ENCODE results near the gene MYADML2.

Gene MYADML2

DNA sequence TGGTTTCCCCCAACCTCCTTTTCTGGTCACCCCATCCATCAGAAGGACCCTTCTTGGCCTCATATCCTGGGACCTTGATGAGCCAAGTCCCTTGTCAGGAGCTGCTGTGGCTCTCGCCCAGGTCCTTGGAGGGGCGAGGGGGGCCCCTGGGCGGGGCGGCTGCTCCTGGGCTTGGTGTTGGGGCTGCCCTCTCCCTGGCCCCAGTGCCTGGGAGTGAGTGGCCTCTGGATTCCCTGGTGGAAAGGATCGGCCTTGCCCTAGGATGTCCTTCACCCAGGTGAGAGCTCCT lies 20.2 kb upstream of the MYADML2 start:
- DNase-seq = no peak
- no peaks in the 10 kb centered on the region for H3K9me3 Mint-ChIP-seq
- peaks cover 22% of the 10 kb centered on the region for H3K27me3 Mint-ChIP-seq
- H3K27ac Mint-ChIP-seq = no peak overlapping the region
- H3K36me3 Mint-ChIP-seq (ENCODE audit: low read depth) = no peaks in the 10 kb centered on the region
- H3K4me1 Mint-ChIP-seq (ENCODE audit: low read depth) = peaks cover 13% of the 10 kb centered on the region
- H3K4me3 Mint-ChIP-seq = peak overlapping the region; percentile 65

DNA sequence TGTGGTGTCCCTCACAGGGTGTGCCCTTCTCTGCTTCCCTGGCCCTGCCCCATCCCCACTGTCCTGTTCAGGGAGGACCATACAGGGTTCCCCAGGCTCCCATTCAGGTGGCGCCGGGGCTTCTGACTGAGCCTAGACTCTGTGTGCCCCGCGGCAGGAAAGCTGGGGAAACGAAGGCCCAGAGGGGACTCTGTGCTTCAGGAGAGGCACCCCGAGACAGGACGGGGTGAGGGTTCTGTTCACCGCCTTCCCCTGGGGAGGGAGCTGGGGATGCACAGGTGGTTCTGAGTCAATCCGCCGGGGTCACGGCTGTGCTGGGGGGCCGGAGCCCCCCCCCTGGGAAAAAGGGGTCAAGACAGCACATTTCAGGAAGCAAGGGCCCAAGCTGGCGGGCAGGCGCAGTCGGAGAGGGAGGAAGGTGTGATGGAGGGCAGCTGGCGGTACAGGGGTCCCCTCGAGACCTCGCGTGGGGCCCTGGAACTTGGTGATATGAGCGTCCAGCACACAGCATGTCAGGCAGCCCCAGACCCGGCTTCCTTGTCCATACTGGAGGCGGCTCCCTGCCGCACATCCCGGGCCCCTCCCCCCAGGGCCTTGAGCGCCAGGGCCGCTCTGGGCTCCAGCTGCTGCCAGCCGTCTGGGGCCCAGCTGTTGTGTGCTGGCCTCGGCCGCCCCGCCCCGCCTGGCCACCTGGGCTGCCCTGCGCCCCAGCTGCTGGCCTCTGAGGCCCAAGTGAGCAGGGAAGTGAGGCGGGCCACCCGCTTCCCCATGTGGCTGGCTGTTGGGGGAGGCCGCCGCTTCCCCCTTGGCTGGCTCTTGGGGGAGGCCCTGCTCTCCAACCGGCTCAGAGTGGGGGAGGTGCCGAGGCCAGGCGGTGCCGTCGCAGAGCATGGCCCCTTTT lies 19.6 kb upstream of the MYADML2 start:
- H3K9me3 Mint-ChIP-seq = no peaks in the 10 kb centered on the region
- DNase-seq = no peak
- H3K36me3 Mint-ChIP-seq (ENCODE audit: low read depth) = no peaks in the 10 kb centered on the region
- peaks cover 13% of the 10 kb centered on the region for H3K4me1 Mint-ChIP-seq (ENCODE audit: low read depth)
- H3K27me3 Mint-ChIP-seq = peaks cover 24% of the 10 kb centered on the region
- no peak overlapping the region for H3K4me3 Mint-ChIP-seq
- no peak overlapping the region for H3K27ac Mint-ChIP-seq

DNA sequence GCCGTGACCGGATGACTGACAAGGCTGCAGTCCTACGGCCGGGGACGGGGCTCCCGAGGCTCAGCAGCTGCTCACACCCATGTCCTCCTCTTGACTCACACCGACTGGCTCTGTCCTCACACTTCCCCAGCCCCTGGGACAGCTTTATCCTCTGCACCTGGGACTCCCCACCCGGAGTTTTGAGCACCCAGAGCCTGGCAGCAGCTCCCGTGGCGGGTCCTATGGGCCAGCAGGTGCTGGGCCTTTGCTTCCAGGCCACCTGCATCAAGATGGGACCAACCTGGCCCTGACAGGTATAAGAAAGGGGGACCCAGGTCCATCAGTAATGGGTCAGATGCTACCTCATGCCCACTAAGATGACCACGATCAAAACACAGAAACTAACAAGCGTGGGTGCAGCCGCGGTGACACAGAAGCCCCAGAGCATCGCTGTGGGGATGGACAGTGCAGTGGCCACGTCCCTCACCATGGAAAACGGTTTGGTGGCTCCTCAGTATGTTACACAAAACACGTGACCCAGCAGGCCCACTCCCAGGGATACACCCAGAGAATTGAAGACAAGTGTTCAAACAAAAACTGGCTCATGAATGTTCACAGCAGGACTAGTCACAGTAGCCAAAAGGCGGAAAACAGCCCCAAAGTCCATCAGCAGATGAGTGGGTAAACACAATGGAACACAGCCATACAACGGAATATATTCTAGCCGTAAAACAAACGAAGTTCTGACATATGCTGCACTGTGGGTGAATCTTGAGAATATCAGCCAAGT lies 17.2 kb upstream of the MYADML2 start:
- no peak overlapping the region for H3K4me3 Mint-ChIP-seq
- peaks cover 27% of the 10 kb centered on the region for H3K27me3 Mint-ChIP-seq
- no peaks in the 10 kb centered on the region for H3K36me3 Mint-ChIP-seq (ENCODE audit: low read depth)
- no peak overlapping the region for H3K27ac Mint-ChIP-seq
- no peak for DNase-seq
- H3K4me1 Mint-ChIP-seq (ENCODE audit: low read depth) = peaks cover 13% of the 10 kb centered on the region
- H3K9me3 Mint-ChIP-seq = no peaks in the 10 kb centered on the region

- Mint-ChIP-seq H3K4me3 (no peak overlapping the region), H3K36me3 (ENCODE audit: low read depth) (no peaks in the 10 kb centered on the region), H3K4me1 (ENCODE audit: low read depth) (peaks cover 4% of the 10 kb centered on the region), H3K9me3 (no peaks in the 10 kb centered on the region), H3K27ac (no peak overlapping the region), H3K27me3 (peaks cover 37% of the 10 kb centered on the region)
- DNase-seq = no peak
Measured at GRCh38 chr17:81962499-81963441, 15.7 kb upstream of the MYADML2 start.

DNA sequence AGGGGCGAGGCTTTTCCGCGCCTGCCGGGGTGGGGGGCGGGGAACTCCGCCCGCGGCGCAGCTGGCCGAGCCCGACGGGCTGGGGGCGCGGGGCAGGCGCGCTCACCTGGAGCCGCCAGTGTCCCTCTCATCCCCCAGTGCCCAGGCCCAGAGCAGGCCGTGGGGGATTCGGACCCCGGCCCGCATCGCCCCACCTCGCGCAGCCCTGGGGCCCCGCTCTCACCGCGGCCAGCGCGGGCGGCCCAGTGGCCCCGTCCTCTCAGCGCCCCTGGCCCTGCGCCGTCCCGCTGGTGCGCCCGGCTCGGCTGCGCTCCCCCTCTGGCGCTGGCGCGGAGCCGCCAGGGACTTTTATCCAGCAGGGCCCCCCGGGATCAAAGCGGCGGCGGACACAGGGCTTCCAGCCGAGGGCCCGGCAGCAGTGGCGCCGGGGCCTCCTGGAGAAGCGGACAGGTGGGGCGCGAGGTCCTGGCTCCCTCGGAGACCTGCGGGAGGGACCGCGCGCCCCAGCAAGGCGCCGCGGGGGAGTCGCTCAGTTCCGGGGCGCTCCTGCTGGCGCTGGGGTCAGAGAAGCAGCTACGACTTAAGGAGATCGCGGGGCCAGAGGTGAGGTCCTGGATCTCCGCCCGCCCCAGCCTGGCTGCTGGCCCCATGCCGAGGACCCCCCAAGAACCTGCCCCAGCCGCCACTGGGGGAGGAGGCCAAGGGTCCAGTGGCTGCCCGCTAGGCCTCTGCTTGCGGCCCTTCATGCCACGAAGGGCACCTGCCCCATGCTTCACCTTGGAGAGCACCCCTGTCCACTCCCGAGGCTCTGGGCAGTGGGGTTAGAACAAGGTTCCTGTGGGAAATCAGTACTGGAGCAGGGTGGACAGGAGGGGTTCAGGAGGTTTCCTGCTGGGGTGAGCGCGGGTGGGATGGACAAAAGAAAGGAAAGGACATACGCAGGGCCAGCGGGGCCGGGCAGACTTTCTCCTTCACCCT lies 14.8 kb upstream of the MYADML2 start:
- H3K9me3 Mint-ChIP-seq = no peaks in the 10 kb centered on the region
- H3K4me1 Mint-ChIP-seq (ENCODE audit: low read depth) = no peaks in the 10 kb centered on the region
- DNase-seq = no peak
- H3K36me3 Mint-ChIP-seq (ENCODE audit: low read depth) = no peaks in the 10 kb centered on the region
- no peak overlapping the region for H3K27ac Mint-ChIP-seq
- H3K27me3 Mint-ChIP-seq = peaks cover 37% of the 10 kb centered on the region
- H3K4me3 Mint-ChIP-seq = no peak overlapping the region

DNA sequence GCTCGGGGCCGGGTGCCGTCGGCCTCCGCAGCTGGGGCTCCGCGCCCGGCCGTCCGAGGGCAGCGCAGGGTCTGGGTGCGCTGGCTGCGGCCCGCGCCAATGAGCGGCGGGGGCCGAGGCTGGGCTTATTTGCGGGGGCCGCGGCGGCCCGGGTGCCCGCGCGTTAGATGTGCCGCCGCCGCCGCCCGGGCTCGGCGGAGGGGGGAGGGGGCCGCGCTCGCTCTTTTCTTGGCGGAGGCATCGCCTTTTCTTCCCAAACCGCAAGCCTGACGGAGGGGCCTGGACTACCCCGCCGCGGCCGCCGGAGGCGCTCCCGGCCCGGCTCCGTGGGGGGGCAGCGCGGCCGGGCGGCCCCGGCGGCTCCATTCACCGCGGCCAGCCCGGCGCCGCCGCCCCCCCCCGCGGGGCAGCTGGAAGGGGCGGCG lies 14.1 kb upstream of the MYADML2 start, which contains the start of gene NOTUM:
Gene NOTUM, minus strand, starts transcription at position 101 of the 425 bp plus-strand sequence. CDS start 278 bp downstream, outside the sequence.
- H3K36me3 Mint-ChIP-seq (ENCODE audit: low read depth) = no peaks in the 10 kb centered on the region
- H3K9me3 Mint-ChIP-seq = no peaks in the 10 kb centered on the region
- H3K4me3 Mint-ChIP-seq = no peak within 1 kb of the TSS
- H3K27me3 Mint-ChIP-seq = peaks cover 37% of the 10 kb centered on the region
- no peak within 1 kb of the TSS for H3K27ac Mint-ChIP-seq
- no peak for DNase-seq
- no peaks in the 10 kb centered on the region for H3K4me1 Mint-ChIP-seq (ENCODE audit: low read depth)

- H3K4me1 Mint-ChIP-seq (ENCODE audit: low read depth) = no peaks in the 10 kb centered on the region
- H3K36me3 Mint-ChIP-seq (ENCODE audit: low read depth) = no peaks in the 10 kb centered on the region
- no peak overlapping the region for H3K27ac Mint-ChIP-seq
- no peak overlapping the region for H3K4me3 Mint-ChIP-seq
- H3K27me3 Mint-ChIP-seq = peaks cover 37% of the 10 kb centered on the region
- DNase-seq = peak; percentile 54
- H3K9me3 Mint-ChIP-seq = no peaks in the 10 kb centered on the region
Measured at GRCh38 chr17:81960130-81960958, 13.3 kb upstream of the MYADML2 start.

GRCh38 chr17:81959362-81960129 lies 12.5 kb upstream of the MYADML2 start:
- Mint-ChIP-seq H3K4me3 (peak overlapping the region; percentile 36), H3K9me3 (no peaks in the 10 kb centered on the region), H3K27me3 (peaks cover 36% of the 10 kb centered on the region), H3K36me3 (ENCODE audit: low read depth) (no peaks in the 10 kb centered on the region), H3K27ac (no peak overlapping the region), H3K4me1 (ENCODE audit: low read depth) (no peaks in the 10 kb centered on the region)
- DNase-seq = peak; percentile 88

- DNase-seq = no peak
- Mint-ChIP-seq H3K27ac (no peak overlapping the region), H3K9me3 (no peaks in the 10 kb centered on the region), H3K27me3 (peaks cover 28% of the 10 kb centered on the region), H3K4me3 (peak overlapping the region; percentile 36), H3K4me1 (ENCODE audit: low read depth) (no peaks in the 10 kb centered on the region), H3K36me3 (ENCODE audit: low read depth) (no peaks in the 10 kb centered on the region)
Measured at GRCh38 chr17:81958633-81959342, 11.8 kb upstream of the MYADML2 start.

DNA sequence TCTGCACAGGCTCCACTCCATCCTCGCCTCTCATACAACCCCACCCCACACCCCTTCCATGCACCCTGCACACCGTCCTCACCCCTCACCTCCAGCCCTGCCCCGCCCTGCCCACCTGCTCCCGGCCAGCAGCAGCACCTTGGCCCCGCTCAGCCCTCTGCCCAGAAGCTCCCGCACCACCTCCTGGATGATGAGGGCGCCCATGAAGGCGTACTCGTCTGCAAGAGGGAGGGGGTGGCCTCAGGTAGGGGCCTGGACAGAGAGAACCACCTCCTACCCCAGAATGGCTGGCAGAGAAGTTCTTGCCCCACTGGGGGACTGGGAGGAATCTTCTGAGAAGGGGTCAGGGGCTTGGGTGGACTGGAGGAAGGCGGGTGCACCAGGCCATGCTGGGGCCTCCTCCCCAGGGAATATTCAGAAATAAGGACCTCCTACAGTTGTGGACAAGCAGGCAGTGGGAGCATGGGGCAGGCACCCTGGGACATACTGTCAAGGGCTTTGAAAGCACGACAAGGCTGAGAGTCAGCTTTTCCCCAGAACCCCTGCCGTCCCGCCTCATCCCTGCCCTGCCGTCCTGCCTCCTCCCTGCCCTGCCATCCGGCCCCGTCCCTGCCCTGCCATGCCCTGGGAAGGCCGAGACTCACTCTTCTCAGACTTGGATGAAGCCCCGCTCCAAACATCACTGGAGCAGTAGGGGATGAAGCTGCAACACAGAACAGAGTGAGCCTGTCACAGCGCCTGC lies 10.8 kb upstream of the MYADML2 start:
- H3K27me3 Mint-ChIP-seq = peaks cover 22% of the 10 kb centered on the region
- no peaks in the 10 kb centered on the region for H3K4me1 Mint-ChIP-seq (ENCODE audit: low read depth)
- H3K9me3 Mint-ChIP-seq = no peaks in the 10 kb centered on the region
- no peak for DNase-seq
- no peak overlapping the region for H3K27ac Mint-ChIP-seq
- no peaks in the 10 kb centered on the region for H3K36me3 Mint-ChIP-seq (ENCODE audit: low read depth)
- H3K4me3 Mint-ChIP-seq = no peak overlapping the region

Measured in activated T-cell treated with anti-CD3 and anti-CD28 coated beads, Interleukin-2, amount 50 U/mL, for 24 hours (primary cell).